GM12878 (cell line): ENCODE measurements around the gene TOLLIP. TPM values are rescaled to one million over a fixed set of nuclear protein-coding genes. Genes with fewer than 3 reads are reported as not detected.

ENCODE experiments used
- ATAC-seq: fragments of 200-7000 bp; cut with Tn5 transposase; 3 replicates; pipeline ENCODE4 v1.9.1; 2020; ENCODE audit warnings: mild to moderate bottlenecking, moderate library complexity
- BruUV-seq: library from RNA; stranded (reverse); fragments of 400-500 nt; replicated peaks from 2 replicates; lab custom pipeline; 2021; lab: Mats Ljungman, UMichigan
- CTCF ChIA-PET: fragments of 300-600 bp; sonication (Branson Sonifier 250); formaldehyde crosslinking; extraction: SDS; loops from one replicate; lab custom pipeline; 2021; ENCODE audit warnings: inconsistent platforms; lab: Yijun Ruan, JAX
- POLR2A ChIA-PET: fragments of 350-600 bp; formaldehyde crosslinking; extraction: SDS; loops from one replicate; lab custom pipeline; 2021; ENCODE audit warnings: inconsistent platforms; lab: Charles Lee
- RAD21 ChIA-PET: fragments of 300-600 bp; sonication (Branson Sonifier 250); formaldehyde crosslinking; loops from one replicate; lab custom pipeline; 2023; ENCODE audit warnings: antibody characterized with exemption; ENCODE audit not compliant: unreplicated experiment; lab: Charles Lee
- SMC1A ChIA-PET: fragments of 300-600 bp; sonication (Branson Sonifier 250); formaldehyde crosslinking; loops from one replicate; lab custom pipeline; 2023; ENCODE audit not compliant: unreplicated experiment, uncharacterized antibody; lab: Charles Lee
- DNase-seq: peaks from one replicate; pipeline ENCODE4 v3.0.0-alpha.2; 2011; ENCODE audit warnings: low read depth, low spot score
- FAIRE-seq: peaks from 3 replicates; lab custom pipeline; 2011; peaks lifted over from hg19 to GRCh38; lab: Jason Lieb, UNC
- H2AFZ ChIP-seq: 2 replicates; pipeline ENCODE4 v1.6.0; 2011; ENCODE audit warnings: low read depth, low read length, control low read depth; ENCODE audit not compliant: control insufficient read depth
- H3K27ac ChIP-seq: 2 replicates; pipeline ENCODE4 v1.5.1; 2011; ENCODE audit warnings: control low read depth; ENCODE audit not compliant: control insufficient read depth, insufficient read depth
- H3K27me3 ChIP-seq, 2 experiments: replicated peaks in 1 of 2; 2 replicates each; pipeline versions ENCODE4 v1.6.0 to v1.6.1; 2011; ENCODE audit warnings: low read length in 1 of 2; ENCODE audit not compliant: control insufficient read depth in 2 of 2, insufficient read depth in 2 of 2
- H3K36me3 ChIP-seq, 2 experiments: 2 replicates each; pipeline ENCODE4 v1.5.1; 2011; ENCODE audit warnings: low read length in 1 of 2; ENCODE audit not compliant: control insufficient read depth in 2 of 2, insufficient read depth in 2 of 2
- H3K4me1 ChIP-seq: 2 replicates; pipeline ENCODE4 v1.6.1; 2011; ENCODE audit warnings: mild to moderate bottlenecking, low read length, moderate library complexity, mixed read lengths; ENCODE audit not compliant: control insufficient read depth, insufficient read depth
- H3K4me2 ChIP-seq: 2 replicates; pipeline ENCODE4 v1.6.0; 2011; ENCODE audit warnings: control low read depth; ENCODE audit not compliant: control insufficient read depth, insufficient read depth
- H3K4me3 ChIP-seq: fragments of 200-600 bp; sonication (generic); 2 replicates; pipeline ENCODE4 v1.5.1; 2016
- H3K79me2 ChIP-seq: 2 replicates; pipeline ENCODE4 v1.6.0; 2011; ENCODE audit warnings: low read length; ENCODE audit not compliant: control insufficient read depth, insufficient read depth
- H3K9ac ChIP-seq: 2 replicates; pipeline ENCODE4 v1.8.0; 2011; ENCODE audit warnings: low read length, control low read depth, mixed read lengths; ENCODE audit not compliant: control insufficient read depth, insufficient read depth
- H3K9me3 ChIP-seq: replicated peaks from 3 replicates; pipeline ENCODE4 v1.5.1; 2011; ENCODE audit warnings: mild to moderate bottlenecking, low read length; ENCODE audit not compliant: control insufficient read depth, insufficient read depth
- H4K20me1 ChIP-seq: 2 replicates; pipeline ENCODE4 v1.6.0; 2011; ENCODE audit not compliant: control insufficient read depth, insufficient read depth
- CBX3 ChIP-seq: fragments of 200-600 bp; sonication (generic); IDR thresholded peaks from 2 replicates; pipeline ENCODE4 v1.6.1; 2016; ENCODE audit warnings: low read depth, borderline replicate concordance
- E2F4 ChIP-seq: IDR thresholded peaks from 2 replicates; pipeline ENCODE4 v1.6.1; 2012; ENCODE audit warnings: low read depth, low read length, improper control_type of control experiment
- EP300 ChIP-seq, 2 experiments: fragments of 150-350 bp in 1 of 2; IDR thresholded peaks; 2 replicates each; pipeline ENCODE4 v1.6.1; 2011 to 2012; ENCODE audit warnings: low read depth in 2 of 2, low read length in 2 of 2, borderline replicate concordance in 1 of 2, improper control_type of control experiment in 1 of 2, inconsistent platforms in 1 of 2; ENCODE audit not compliant: control insufficient read depth in 1 of 2
- FOS ChIP-seq: IDR thresholded peaks from 3 replicates; pipeline ENCODE4 v1.6.1; 2011; ENCODE audit warnings: borderline replicate concordance; ENCODE audit not compliant: insufficient read length; ENCODE audit errors: extremely low read depth
- KDM1A ChIP-seq: fragments of 200-600 bp; sonication (generic); IDR thresholded peaks from 2 replicates; pipeline ENCODE4 v1.6.1; 2016; ENCODE audit warnings: borderline replicate concordance
- KLF5 ChIP-seq: fragments of 450-650 bp; IDR thresholded peaks from 2 replicates; pipeline ENCODE4 v1.6.1; 2014; ENCODE audit warnings: mild to moderate bottlenecking; ENCODE audit not compliant: partially characterized antibody
- MLLT1 ChIP-seq: fragments of 450-650 bp; IDR thresholded peaks from 2 replicates; pipeline ENCODE4 v1.6.1; 2016; ENCODE audit warnings: mild to moderate bottlenecking
- MYC ChIP-seq: IDR thresholded peaks from 2 replicates; pipeline ENCODE4 v1.6.1; 2011; ENCODE audit warnings: mild to moderate bottlenecking, low read length, moderate library complexity, inconsistent platforms; ENCODE audit not compliant: insufficient read depth, insufficient replicate concordance, insufficient read length, severe bottlenecking
- whole genome bisulfite sequencing: methylation state at CpG from one replicate; pipeline ENCODE4 v1.1.6; 2016; ENCODE audit warnings: low lambda C conversion rate; ENCODE audit not compliant: insufficient replicate concordance, insufficient coverage; ENCODE audit errors: missing lambda C conversion rate; 5-methylcytosine and 5-hydroxymethylcytosine counted together
- in situ Hi-C: fragments of 300-500 bp; cut with MboI; formaldehyde crosslinking; loops from 9 replicates; pipeline ENCODE4 v1.14.3; 2018; ENCODE audit warnings: mixed read lengths
- intact Hi-C: fragments of 100-400 bp; cut with micrococcal nuclease; formaldehyde crosslinking; loops from one replicate; pipeline ENCODE4 v1.14.2; 2022; ENCODE audit not compliant: unreplicated experiment
- polyA plus RNA-seq, 11 experiments: library from polyadenylated mRNA; depleted of rRNA in 4 of 11; unstranded in 6 of 11; stranded (reverse) in 5 of 11; fragments of >200 nt; fragmentation: Nextera tagmentation in 4 of 11; fragmentation: Illumina TruSeq in 1 of 11; extraction: Ambion mirVana in 4 of 11; extraction: Trizol in 1 of 11; gene quantifications; 1 replicate in 1 of 11; 2 replicates in 10 of 11; pipeline versions ENCODE4 v1.2.1 to v1.2.3, GENCODE V29; 2011 to 2016; ENCODE audit warnings: inconsistent platforms in 2 of 11, missing spikeins in 2 of 11, low read depth in 1 of 11
- total RNA-seq, 4 experiments: library from RNA; depleted of rRNA in 3 of 4; stranded (reverse); fragments of >200 nt in 3 of 4; fragmentation: Illumina TruSeq in 1 of 4; extraction: Trizol in 1 of 4; gene quantifications; 2 replicates each; pipeline versions ENCODE4 v1.2.1 to v1.2.3, GENCODE V29; 2013 to 2021
- TF ChIP-seq, protein P1 (sequence below): IDR thresholded peaks from 2 replicates; pipeline ENCODE4 v1.6.1; 2012; ENCODE audit warnings: improper control_type of control experiment, low read depth, low read length; ENCODE audit not compliant: insufficient replicate concordance
- TF ChIP-seq, protein P2 (sequence below): fragments of 450-650 bp; IDR thresholded peaks from 2 replicates; pipeline ENCODE4 v1.6.1; 2018; ENCODE audit warnings: borderline replicate concordance, mild to moderate bottlenecking; ENCODE audit not compliant: partially characterized antibody
- TF ChIP-seq, protein P3 (sequence below): IDR thresholded peaks from 2 replicates; pipeline ENCODE4 v1.6.1; 2011; ENCODE audit warnings: borderline replicate concordance, low read depth, mild to moderate bottlenecking, moderate library complexity, low read length; ENCODE audit not compliant: insufficient read depth, poor library complexity, severe bottlenecking

The TOLLIP gene
- total and polyA plus RNA-seq, 10 of the 15 experiments (the other 5 are each of a cell fraction or from before 2014, with no cell fraction given): 0.47 to 39.5 (median 21.6) TPM

GRCh38 chr11:1333860-1334259, 24.4 kb upstream of the TOLLIP start:
- FAIRE-seq (no peak), ATAC-seq (no peak), DNase-seq (no peak)
- Histone ChIP-seq H3K4me2 (no peak overlapping the region), H3K27ac (no peak overlapping the region), H4K20me1 (no peaks in the 10 kb centered on the region), H3K79me2 (no peaks in the 10 kb centered on the region), H3K4me3 (no peak overlapping the region), H3K27me3 (no peaks in the 10 kb centered on the region), H3K36me3 (no peaks in the 10 kb centered on the region), H2AFZ (no peak overlapping the region), H3K9ac (no peak overlapping the region), H3K4me1 (peaks cover 8% of the 10 kb centered on the region), H3K9me3 (no peaks in the 10 kb centered on the region; the same call in 2 of the 3 replicates)
- ChIA-PET CTCF (no interaction called here), RAD21 (no interaction called here), POLR2A (no interaction called here), SMC1A (no interaction called here)
- 76% methylated on average over 10 of the region's 10 CpGs for WGBS
- no TSS peak for BruUV-seq
- intact Hi-C loops (no loop called here), in situ Hi-C loops (no loop called here)
- TF ChIP-seq, protein P1, sequence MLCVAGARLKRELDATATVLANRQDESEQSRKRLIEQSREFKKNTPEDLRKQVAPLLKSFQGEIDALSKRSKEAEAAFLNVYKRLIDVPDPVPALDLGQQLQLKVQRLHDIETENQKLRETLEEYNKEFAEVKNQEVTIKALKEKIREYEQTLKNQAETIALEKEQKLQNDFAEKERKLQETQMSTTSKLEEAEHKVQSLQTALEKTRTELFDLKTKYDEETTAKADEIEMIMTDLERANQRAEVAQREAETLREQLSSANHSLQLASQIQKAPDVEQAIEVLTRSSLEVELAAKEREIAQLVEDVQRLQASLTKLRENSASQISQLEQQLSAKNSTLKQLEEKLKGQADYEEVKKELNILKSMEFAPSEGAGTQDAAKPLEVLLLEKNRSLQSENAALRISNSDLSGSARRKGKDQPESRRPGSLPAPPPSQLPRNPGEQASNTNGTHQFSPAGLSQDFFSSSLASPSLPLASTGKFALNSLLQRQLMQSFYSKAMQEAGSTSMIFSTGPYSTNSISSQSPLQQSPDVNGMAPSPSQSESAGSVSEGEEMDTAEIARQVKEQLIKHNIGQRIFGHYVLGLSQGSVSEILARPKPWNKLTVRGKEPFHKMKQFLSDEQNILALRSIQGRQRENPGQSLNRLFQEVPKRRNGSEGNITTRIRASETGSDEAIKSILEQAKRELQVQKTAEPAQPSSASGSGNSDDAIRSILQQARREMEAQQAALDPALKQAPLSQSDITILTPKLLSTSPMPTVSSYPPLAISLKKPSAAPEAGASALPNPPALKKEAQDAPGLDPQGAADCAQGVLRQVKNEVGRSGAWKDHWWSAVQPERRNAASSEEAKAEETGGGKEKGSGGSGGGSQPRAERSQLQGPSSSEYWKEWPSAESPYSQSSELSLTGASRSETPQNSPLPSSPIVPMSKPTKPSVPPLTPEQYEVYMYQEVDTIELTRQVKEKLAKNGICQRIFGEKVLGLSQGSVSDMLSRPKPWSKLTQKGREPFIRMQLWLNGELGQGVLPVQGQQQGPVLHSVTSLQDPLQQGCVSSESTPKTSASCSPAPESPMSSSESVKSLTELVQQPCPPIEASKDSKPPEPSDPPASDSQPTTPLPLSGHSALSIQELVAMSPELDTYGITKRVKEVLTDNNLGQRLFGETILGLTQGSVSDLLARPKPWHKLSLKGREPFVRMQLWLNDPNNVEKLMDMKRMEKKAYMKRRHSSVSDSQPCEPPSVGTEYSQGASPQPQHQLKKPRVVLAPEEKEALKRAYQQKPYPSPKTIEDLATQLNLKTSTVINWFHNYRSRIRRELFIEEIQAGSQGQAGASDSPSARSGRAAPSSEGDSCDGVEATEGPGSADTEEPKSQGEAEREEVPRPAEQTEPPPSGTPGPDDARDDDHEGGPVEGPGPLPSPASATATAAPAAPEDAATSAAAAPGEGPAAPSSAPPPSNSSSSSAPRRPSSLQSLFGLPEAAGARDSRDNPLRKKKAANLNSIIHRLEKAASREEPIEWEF: no peak
- TF ChIP-seq MYC: no peak
- TF ChIP-seq EP300 (IDR thresholded peaks at IDR 0.05; ENCODE audit: borderline replicate concordance in 1 of 2, control insufficient read depth in 1 of 2, low read depth in 2 of 2, low read length in 2 of 2): no peak
- no peak for TF ChIP-seq CBX3
- TF ChIP-seq, protein P2, sequence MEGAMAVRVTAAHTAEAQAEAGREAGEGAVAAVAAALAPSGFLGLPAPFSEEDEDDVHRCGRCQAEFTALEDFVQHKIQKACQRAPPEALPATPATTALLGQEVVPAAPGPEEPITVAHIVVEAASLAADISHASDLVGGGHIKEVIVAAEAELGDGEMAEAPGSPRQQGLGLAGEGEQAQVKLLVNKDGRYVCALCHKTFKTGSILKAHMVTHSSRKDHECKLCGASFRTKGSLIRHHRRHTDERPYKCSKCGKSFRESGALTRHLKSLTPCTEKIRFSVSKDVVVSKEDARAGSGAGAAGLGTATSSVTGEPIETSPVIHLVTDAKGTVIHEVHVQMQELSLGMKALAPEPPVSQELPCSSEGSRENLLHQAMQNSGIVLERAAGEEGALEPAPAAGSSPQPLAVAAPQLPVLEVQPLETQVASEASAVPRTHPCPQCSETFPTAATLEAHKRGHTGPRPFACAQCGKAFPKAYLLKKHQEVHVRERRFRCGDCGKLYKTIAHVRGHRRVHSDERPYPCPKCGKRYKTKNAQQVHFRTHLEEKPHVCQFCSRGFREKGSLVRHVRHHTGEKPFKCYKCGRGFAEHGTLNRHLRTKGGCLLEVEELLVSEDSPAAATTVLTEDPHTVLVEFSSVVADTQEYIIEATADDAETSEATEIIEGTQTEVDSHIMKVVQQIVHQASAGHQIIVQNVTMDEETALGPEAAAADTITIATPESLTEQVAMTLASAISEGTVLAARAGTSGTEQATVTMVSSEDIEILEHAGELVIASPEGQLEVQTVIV: no peak
- no peak for TF ChIP-seq KDM1A
- no peak for TF ChIP-seq KLF5
- TF ChIP-seq E2F4: no peak
- TF ChIP-seq, protein P3, sequence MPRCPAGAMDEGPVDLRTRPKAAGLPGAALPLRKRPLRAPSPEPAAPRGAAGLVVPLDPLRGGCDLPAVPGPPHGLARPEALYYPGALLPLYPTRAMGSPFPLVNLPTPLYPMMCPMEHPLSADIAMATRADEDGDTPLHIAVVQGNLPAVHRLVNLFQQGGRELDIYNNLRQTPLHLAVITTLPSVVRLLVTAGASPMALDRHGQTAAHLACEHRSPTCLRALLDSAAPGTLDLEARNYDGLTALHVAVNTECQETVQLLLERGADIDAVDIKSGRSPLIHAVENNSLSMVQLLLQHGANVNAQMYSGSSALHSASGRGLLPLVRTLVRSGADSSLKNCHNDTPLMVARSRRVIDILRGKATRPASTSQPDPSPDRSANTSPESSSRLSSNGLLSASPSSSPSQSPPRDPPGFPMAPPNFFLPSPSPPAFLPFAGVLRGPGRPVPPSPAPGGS: no peak
- no peak for TF ChIP-seq FOS
- TF ChIP-seq MLLT1: no peak
